Inferior parietal cortex (tissue), 1 donor: ENCODE measurements around the gene PPP1R37.

Source experiments
- DNase-seq: peaks from one replicate; pipeline ENCODE4 v3.0.0-alpha.2; 2016; ENCODE audit errors: extremely low spot score

The PPP1R37 gene

GRCh38 chr19:45137179-45137761 is 44.3 kb downstream of the PPP1R37 start:
- DNase-seq: no peak

- DNase-seq: no peak
Measured at GRCh38 chr19:45138303-45138751, 45.3 kb downstream of the PPP1R37 start.

GRCh38 chr19:45139286-45140143 is 46.5 kb downstream of the PPP1R37 start:
- no peak for DNase-seq

GRCh38 chr19:45140144-45140503 is 47.1 kb downstream of the PPP1R37 start:
- DNase-seq: no peak

- DNase-seq: no peak
Measured at GRCh38 chr19:45140533-45140932, 47.6 kb downstream of the PPP1R37 start.

- DNase-seq: no peak
Measured at GRCh38 chr19:45141203-45141900, 48.4 kb downstream of the PPP1R37 start.

- DNase-seq: no peak
Measured at GRCh38 chr19:45142016-45142725, 49.2 kb downstream of the PPP1R37 start.

GRCh38 chr19:45142726-45143110 is 49.7 kb downstream of the PPP1R37 start:
- no peak for DNase-seq

GRCh38 chr19:45144431-45145269 is 51.7 kb downstream of the PPP1R37 start:
- no peak for DNase-seq

- no peak for DNase-seq
Measured at GRCh38 chr19:45145270-45146189, 52.6 kb downstream of the PPP1R37 start.

- no peak for DNase-seq
Measured at GRCh38 chr19:45146251-45146650, 53.3 kb downstream of the PPP1R37 start.

- no peak for DNase-seq
Measured at GRCh38 chr19:45146741-45147205, 53.8 kb downstream of the PPP1R37 start.

GRCh38 chr19:45147835-45148676 is 55.1 kb downstream of the PPP1R37 start:
- no peak for DNase-seq

- DNase-seq: no peak
Measured at GRCh38 chr19:45149129-45149528, 56.1 kb downstream of the PPP1R37 start.

- no peak for DNase-seq
Measured at GRCh38 chr19:45150180-45150579, 57.2 kb downstream of the PPP1R37 start.

- no peak for DNase-seq
Measured at GRCh38 chr19:45150751-45151281, 57.8 kb downstream of the PPP1R37 start.

GRCh38 chr19:45151320-45151719 is 58.3 kb downstream of the PPP1R37 start:
- no peak for DNase-seq

- no peak for DNase-seq
Measured at GRCh38 chr19:45151821-45152503, 59.0 kb downstream of the PPP1R37 start.
